Activated CD4-positive, alpha-beta T cell treated with anti-CD3 and anti-CD28 coated beads, Interleukin-2, amount 10 ng/mL, durations not matched to agents 24 days and 14 days (primary cell): Measurements from ENCODE around the gene LILRA6. TPM values are rescaled to one million over a fixed set of nuclear protein-coding genes. Genes with fewer than 3 reads are reported as not detected.
"Not testable (repeated sequence)": the region's sequence is repeated elsewhere in the genome, so short reads cannot be mapped to it uniquely, and the experiment has no call there.

Experiments
- DNase-seq: peaks from one replicate; pipeline ENCODE4 v3.0.0; 2022
- H3K27ac Mint-ChIP-seq: one replicate; pipeline ENCODE4 v1.8.0; 2022; ENCODE audit warnings: mild to moderate bottlenecking, mixed read lengths
- H3K27me3 Mint-ChIP-seq: one replicate; pipeline ENCODE4 v1.8.0; 2022; ENCODE audit warnings: mixed read lengths
- H3K36me3 Mint-ChIP-seq: one replicate; pipeline ENCODE4 v1.8.0; 2022; ENCODE audit warnings: low read depth, mild to moderate bottlenecking, mixed read lengths
- H3K4me1 Mint-ChIP-seq: one replicate; pipeline ENCODE4 v1.8.0; 2021; ENCODE audit warnings: mixed read lengths
- H3K4me3 Mint-ChIP-seq: one replicate; pipeline ENCODE4 v1.8.0; 2022; ENCODE audit warnings: mild to moderate bottlenecking, moderate library complexity, mixed read lengths
- H3K9me3 Mint-ChIP-seq: one replicate; pipeline ENCODE4 v1.8.0; 2021; ENCODE audit warnings: mixed read lengths
- intact Hi-C: fragments of 100-400 bp; cut with micrococcal nuclease; formaldehyde crosslinking; loops from one replicate; pipeline ENCODE4 v1.15.1; 2023
- total RNA-seq: library from RNA; stranded (reverse); gene quantifications from 2 replicates; pipeline ENCODE4 v1.2.3, GENCODE V29; 2022

The LILRA6 gene
- total RNA-seq, 1 donor from 2014 or later: 0.09 TPM

DNA sequence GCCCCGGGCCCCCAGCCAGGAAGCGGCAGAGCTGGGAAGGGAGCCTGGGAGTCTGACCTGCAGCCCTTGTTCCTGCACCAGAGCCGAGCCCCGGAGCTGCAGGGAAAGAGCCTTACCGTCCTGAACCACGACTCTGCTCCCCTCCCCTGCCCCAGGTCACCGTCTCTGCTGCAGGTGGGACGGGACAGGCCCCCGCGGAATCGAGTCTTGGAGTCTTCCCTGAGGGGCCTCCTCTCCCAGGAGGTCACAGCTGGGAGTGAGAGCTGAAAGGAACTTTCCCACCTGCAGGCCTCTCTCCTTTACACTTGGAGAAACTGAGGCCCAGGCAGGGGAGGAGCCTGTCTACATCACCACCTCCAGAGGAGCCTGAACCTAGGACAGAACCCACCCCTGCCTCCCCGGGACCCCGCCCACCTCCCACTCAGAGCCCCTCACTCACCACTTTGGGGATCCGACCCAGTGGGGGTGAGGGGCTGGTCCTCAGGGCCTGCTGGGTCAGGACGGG is 34.6 kb upstream of the LILRA6 start:
- DNase-seq, intact Hi-C loops, H3K27ac Mint-ChIP-seq, H3K36me3 Mint-ChIP-seq, H3K4me1 Mint-ChIP-seq, H3K4me3 Mint-ChIP-seq, H3K9me3 Mint-ChIP-seq: not testable (repeated sequence)
- peaks cover 19% of the 10 kb centered on the region for H3K27me3 Mint-ChIP-seq

DNA sequence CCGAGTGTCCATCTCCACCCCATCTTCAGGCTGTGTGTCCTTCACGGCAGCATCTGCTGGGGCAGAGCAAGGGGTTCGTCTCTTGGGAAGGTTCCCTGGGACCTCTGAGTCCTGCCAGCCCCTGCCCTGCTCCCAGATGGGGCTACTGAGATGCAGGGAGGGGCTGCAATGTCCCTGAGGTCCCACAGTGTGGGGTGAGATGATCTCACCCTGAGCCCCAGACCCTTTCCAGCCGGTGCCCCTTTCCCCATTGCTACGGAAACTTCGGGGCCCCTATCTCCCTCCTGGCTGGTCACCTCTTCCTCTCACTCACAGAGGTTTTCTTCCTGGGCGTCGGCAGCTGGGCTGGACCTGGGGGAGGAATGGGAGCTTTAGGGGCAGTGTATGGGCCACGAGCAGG is 33.4 kb upstream of the LILRA6 start:
- H3K36me3 Mint-ChIP-seq: no peaks in the 10 kb centered on the region
- peaks cover 11% of the 10 kb centered on the region for H3K27me3 Mint-ChIP-seq
- no peak overlapping the region for H3K27ac Mint-ChIP-seq
- DNase-seq: no peak
- H3K4me3 Mint-ChIP-seq: no peak overlapping the region
- H3K9me3 Mint-ChIP-seq: no peaks in the 10 kb centered on the region
- H3K4me1 Mint-ChIP-seq: no peaks in the 10 kb centered on the region
- intact Hi-C loops: no loop called here

DNA sequence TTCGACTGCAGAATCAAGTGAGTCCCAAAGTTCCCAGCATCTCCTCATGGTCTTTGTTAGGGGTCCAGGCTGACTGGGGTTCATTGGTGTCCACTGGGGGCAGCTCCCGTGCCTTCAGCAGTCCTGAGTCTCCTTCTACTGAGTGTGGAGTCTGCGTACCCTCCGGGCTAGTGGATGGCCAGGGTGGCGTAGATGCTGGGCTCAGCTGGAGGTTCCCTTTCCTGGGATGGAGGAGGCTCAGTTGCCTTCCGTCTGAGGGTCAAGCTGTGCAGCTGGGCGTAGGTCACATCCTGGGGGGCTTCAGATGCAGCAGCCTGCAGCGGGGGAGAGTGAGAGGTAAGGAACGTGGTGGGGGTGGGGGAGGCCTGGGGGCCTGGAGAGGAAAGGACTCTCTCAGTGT is 31.9 kb upstream of the LILRA6 start:
- intact Hi-C loops, H3K9me3 Mint-ChIP-seq, H3K36me3 Mint-ChIP-seq, H3K27ac Mint-ChIP-seq, H3K4me1 Mint-ChIP-seq, H3K4me3 Mint-ChIP-seq, DNase-seq: not testable (repeated sequence)
- H3K27me3 Mint-ChIP-seq: peaks cover 10% of the 10 kb centered on the region

DNA sequence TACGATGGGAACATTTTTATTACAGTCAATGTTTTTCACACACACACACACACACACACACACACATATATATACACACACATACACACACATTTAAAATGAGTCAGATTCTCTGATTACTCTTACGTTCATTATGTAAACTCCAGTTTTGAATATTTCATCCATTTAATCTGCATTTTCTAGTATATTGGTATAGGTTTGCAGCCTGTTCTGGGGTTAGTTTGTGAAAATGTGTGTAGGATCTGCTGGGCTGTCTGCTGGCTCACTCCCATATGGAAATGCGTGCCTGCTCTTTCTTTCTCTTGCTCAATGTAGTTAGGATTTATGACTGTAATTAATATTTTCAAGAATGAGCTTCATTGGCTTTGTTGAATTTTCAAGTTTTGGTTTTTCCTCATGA is 31.2 kb upstream of the LILRA6 start:
- H3K9me3 Mint-ChIP-seq: no peaks in the 10 kb centered on the region
- no peak overlapping the region for H3K27ac Mint-ChIP-seq
- no peaks in the 10 kb centered on the region for H3K4me1 Mint-ChIP-seq
- intact Hi-C loops: no loop called here
- H3K27me3 Mint-ChIP-seq: peaks cover 12% of the 10 kb centered on the region
- H3K36me3 Mint-ChIP-seq: no peaks in the 10 kb centered on the region
- no peak for DNase-seq
- no peak overlapping the region for H3K4me3 Mint-ChIP-seq

DNA sequence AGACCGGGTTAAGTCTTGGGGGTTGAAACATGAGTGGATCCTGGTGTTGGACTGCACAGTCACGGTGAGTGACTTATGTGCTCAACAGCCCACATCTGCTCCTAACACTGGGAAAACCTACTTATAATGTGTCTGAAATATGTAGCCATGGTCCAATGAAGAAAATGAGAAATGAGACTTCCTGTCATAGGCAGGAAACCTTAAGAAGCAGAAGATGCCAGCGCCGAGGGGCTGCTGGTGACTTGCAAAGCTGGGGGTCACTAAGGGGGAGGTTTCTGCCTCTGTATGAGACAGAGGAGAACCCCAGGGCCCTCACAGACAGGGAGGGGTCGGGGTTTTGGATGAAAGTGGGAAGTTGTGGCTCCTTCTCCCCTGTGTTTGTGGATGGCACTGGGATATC is 29.6 kb upstream of the LILRA6 start:
- H3K27me3 Mint-ChIP-seq: peaks cover 24% of the 10 kb centered on the region
- H3K36me3 Mint-ChIP-seq, H3K27ac Mint-ChIP-seq, H3K4me3 Mint-ChIP-seq, intact Hi-C loops, H3K9me3 Mint-ChIP-seq, H3K4me1 Mint-ChIP-seq, DNase-seq: not testable (repeated sequence)

DNA sequence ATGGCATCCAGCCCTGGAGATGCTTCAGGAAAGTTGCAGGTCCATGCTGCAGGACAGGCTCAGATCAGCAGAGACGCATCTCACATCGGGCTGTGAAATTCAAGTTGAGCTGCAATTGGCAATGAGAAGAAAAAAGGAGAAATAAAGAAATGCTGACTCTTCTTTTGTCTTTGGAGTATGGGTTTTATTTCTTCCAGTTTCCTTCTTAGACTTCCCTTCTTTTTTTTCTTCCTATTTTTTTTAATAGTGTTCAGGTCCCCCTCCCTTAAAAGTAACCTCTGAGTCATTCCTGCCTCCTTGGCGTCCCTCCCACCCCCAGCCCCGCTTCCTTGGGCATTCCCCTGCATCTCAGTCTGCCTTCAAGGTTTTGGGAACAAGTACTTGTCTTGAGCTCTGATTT is 29.0 kb upstream of the LILRA6 start:
- H3K27ac Mint-ChIP-seq, DNase-seq, H3K9me3 Mint-ChIP-seq, H3K4me3 Mint-ChIP-seq, H3K4me1 Mint-ChIP-seq, H3K36me3 Mint-ChIP-seq, intact Hi-C loops: not testable (repeated sequence)
- H3K27me3 Mint-ChIP-seq: peaks cover 26% of the 10 kb centered on the region

DNA sequence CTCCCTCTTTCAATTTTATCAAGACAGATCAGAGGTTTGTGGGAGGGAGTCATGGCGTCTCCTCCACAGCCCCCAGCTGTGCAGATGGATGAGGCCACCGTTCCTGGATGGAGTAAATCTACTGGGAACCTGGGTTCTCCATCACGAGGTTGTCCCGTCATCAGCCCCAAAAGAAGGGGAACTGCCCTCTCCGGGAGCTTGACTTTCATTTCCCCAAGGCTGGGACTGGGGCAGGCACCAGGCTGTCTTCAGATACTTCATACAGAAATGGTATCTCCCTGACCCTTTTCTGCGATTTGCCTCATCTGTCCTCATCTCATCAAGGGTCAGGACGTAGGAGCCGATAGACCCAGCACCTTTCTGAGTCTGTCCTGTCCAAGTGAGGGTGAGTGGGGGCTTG is 28.5 kb upstream of the LILRA6 start:
- Mint-ChIP-seq H3K4me1 (no peaks in the 10 kb centered on the region), H3K4me3 (no peak overlapping the region), H3K36me3 (no peaks in the 10 kb centered on the region), H3K9me3 (no peaks in the 10 kb centered on the region), H3K27me3 (peaks cover 26% of the 10 kb centered on the region), H3K27ac (no peak overlapping the region)
- DNase-seq: no peak
- intact Hi-C loops: no loop called here

DNA sequence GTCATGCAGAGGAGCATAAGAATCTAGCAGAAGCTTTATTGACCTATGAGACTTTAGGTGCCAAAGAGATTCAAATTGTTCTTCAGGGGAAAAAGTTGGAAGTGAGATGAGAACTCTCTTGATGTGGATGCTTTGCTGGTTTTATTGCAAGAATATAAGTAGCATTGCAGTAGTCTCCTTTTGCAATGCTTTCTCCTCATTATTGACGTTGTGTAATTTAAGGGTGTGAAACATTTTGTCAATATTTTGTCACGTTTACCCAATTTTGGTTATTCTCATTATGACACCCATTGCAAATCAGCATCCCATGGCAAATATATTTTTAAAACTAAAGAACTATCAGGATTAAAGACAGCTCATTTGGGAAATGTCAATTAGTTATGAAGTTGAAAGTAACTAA is 26.3 kb upstream of the LILRA6 start:
- no peak overlapping the region for H3K27ac Mint-ChIP-seq
- H3K9me3 Mint-ChIP-seq: no peaks in the 10 kb centered on the region
- H3K27me3 Mint-ChIP-seq: peaks cover 27% of the 10 kb centered on the region
- no peak overlapping the region for H3K4me3 Mint-ChIP-seq
- no peaks in the 10 kb centered on the region for H3K36me3 Mint-ChIP-seq
- no peaks in the 10 kb centered on the region for H3K4me1 Mint-ChIP-seq
- intact Hi-C loops: no loop called here
- no peak for DNase-seq

DNA sequence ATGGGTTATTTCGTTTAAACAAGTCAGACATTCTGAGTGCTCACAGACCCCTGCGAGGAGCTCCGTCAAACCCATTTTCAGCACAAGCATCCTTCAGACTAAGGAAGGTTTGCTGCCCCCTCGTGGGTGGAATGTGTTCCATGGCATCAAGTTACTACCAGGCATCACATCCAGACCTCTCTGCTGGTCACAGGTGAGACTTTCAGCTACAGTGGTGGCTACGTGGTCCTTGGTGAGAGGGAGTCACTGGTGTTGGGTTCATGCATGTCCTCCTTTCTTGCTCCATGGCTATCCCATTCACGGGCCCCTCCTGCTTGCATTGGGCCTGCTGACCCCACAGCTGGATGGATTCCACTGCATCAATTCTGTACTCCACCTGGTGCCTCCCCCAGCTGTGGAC is 23.5 kb upstream of the LILRA6 start:
- no peak overlapping the region for H3K4me3 Mint-ChIP-seq
- H3K9me3 Mint-ChIP-seq: no peaks in the 10 kb centered on the region
- DNase-seq: peak; percentile 88
- H3K27ac Mint-ChIP-seq: no peak overlapping the region
- peaks cover 21% of the 10 kb centered on the region for H3K27me3 Mint-ChIP-seq
- H3K4me1 Mint-ChIP-seq: no peaks in the 10 kb centered on the region
- H3K36me3 Mint-ChIP-seq: no peaks in the 10 kb centered on the region
- intact Hi-C loops: loop anchor here (1.0 kb wide), 1 partner anchor 98 kb away; no protein-coding TSS in a partner anchor

DNA sequence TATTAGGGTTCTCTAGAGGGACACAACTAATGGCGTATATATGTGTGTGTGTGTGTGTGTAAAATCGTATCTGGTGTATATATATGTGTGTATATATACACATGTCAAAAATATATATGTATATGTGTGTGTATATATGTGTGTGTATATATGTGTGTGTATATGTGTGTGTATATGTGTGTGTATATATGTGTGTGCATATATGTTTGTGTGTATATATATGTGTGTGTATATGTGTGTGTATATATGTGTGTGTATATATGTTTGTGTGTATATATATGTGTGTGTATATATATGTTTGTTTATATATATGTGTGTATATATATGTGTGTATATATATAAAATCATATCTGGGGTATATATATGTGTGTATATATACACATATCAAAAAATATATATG is 19.9 kb upstream of the LILRA6 start:
- no peak overlapping the region for H3K27ac Mint-ChIP-seq
- H3K9me3 Mint-ChIP-seq: no peaks in the 10 kb centered on the region
- no peaks in the 10 kb centered on the region for H3K36me3 Mint-ChIP-seq
- intact Hi-C loops: no loop called here
- DNase-seq: no peak
- H3K27me3 Mint-ChIP-seq: peaks cover 6% of the 10 kb centered on the region
- no peaks in the 10 kb centered on the region for H3K4me1 Mint-ChIP-seq
- no peak overlapping the region for H3K4me3 Mint-ChIP-seq

DNA sequence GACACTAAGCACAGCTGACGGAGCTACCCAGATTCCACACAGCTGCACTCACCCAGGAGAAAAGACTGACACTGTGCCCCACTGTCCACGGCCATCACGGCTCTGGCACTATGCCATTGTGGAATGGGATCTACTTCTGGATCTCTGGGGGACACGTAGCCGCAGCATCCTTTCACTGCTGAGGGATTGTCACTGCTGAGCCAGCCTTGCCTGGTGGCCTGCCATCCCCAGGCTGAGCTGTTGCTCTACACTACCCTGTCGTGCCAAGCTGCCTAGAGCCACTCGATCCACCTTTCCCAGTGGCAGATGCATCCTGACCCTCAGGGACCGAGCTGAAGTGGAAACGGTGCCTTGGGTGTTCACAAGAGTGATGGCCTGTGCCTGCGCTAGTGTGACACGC is 19.5 kb upstream of the LILRA6 start:
- Mint-ChIP-seq H3K4me1 (no peaks in the 10 kb centered on the region), H3K9me3 (no peaks in the 10 kb centered on the region), H3K27ac (no peak overlapping the region), H3K4me3 (no peak overlapping the region), H3K36me3 (no peaks in the 10 kb centered on the region), H3K27me3 (peaks cover 6% of the 10 kb centered on the region)
- intact Hi-C loops: no loop called here
- no peak for DNase-seq

DNA sequence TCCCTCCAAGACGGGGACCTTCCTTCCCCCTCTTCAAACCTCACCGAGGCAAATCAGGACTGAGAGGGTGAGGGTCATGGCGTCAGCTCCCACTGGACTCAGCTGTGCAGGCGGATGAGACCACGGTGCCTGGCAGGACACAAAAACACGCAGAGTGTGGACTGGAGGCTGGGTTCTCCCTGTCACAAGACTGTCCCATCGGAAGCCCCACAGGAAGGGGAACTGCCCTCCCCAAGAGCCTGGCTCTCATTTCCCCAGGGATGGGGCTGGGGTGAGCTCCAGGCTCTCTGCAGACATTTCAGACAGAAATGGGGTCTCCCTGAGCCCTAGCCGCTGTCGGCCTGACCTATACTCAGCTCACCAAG is 14.5 kb upstream of the LILRA6 start, which contains the start of gene LILRB5:
LILRB5 (minus strand) TSS at position 158 of the 365 bp plus-strand sequence; CDS start at position 78, 80 bp downstream.
- intact Hi-C loops: no loop called here
- Mint-ChIP-seq H3K27ac (no peak within 1 kb of the TSS), H3K9me3 (no peaks in the 10 kb centered on the region), H3K36me3 (no peaks in the 10 kb centered on the region), H3K4me3 (no peak within 1 kb of the TSS), H3K4me1 (no peaks in the 10 kb centered on the region), H3K27me3 (peaks cover 2% of the 10 kb centered on the region)
- no peak for DNase-seq

DNA sequence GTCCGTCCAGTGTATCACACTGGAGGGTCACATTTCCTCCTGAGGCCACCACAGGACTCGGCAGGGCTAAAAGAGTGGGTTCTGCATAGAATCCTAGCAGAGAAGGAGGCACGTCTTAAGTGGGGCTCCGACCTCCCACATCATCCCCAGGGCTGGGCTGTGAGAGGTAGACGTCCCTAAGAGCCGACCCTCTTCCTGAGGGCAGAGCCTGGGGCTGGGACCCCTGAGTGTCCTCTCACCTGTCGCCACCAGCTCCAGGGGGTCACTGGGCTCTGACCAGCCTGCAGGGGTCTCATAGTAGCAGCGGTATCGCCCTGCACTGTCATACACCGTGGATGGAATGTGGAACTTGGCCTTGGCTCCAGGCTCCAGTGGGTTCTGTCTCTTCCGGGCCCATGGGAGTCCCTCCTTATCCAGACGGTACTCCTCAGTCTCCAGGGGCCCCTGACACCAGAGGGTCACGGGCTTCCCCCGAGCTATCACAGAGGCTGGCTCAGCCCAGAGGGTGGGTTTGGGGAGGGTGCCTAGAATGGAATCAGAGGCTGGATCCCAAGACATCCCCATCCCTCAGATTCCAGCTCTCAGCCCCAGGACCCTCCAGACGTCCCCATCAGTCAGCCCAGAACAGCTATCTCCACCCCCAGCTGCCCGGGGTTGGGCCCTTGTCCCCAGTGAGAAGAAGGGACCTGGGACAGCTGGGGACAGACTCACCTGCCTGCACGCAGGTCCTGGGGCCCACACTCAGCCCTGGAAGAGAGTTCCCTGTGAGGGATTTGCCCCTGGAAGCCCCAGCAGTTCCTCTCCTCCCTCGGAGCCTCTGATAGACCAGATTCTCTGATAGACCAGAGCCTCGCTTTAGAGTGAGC is 13.9 kb upstream of the LILRA6 start:
- Mint-ChIP-seq H3K36me3 (no peaks in the 10 kb centered on the region), H3K27me3 (peaks cover 2% of the 10 kb centered on the region), H3K4me1 (no peaks in the 10 kb centered on the region), H3K9me3 (no peaks in the 10 kb centered on the region), H3K4me3 (no peak overlapping the region), H3K27ac (no peak overlapping the region)
- DNase-seq: no peak
- intact Hi-C loops: no loop called here

DNA sequence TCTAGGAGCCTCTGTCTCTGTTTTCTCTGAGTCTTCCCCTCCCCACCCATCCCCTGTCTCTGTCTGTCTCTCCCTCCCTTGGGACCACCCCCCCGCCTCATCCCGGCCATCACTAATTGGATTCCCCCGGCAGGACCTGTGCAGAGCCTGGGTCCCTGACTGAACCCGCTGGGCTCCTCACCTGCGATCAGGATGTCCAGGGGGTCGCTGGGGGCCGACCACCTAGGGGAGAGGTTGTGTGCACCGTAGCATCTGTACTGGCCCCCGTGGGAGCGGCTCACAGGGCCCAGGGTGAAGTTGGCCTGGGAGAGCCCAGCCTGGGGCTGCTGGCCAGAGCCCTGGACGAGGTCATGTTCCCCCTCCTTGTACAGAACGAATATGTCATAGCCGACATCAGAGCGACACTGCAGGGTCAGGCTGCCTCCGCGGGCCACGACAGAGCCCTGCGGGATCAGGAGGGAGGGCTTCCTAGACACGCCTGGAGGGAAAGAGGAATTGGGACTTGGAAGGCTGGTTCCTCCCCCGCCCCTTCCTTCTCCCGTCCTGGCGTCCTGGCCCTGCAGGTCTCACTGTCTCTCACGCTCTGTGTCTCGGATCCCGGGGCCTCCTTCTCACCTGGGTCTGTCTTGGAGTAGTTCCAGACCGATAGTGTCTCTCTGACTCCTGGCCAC is 12.7 kb upstream of the LILRA6 start:
- Mint-ChIP-seq H3K27ac (no peak overlapping the region), H3K4me1 (no peaks in the 10 kb centered on the region), H3K36me3 (no peaks in the 10 kb centered on the region), H3K9me3 (no peaks in the 10 kb centered on the region), H3K27me3 (peaks cover 2% of the 10 kb centered on the region), H3K4me3 (no peak overlapping the region)
- intact Hi-C loops: no loop called here
- DNase-seq: no peak
